ENCODE measurements around the gene DSG4. TPM values are rescaled to one million over a fixed set of nuclear protein-coding genes. Genes with fewer than 3 reads are reported as not detected.

The DSG4 gene
- total RNA-seq, 2 donors from 2014 or later = not detected

- TF ChIP-seq CTCF (IDR thresholded peaks at IDR 0.05) = no peak
- no peaks in the 10 kb centered on the region for H3K4me1 ChIP-seq
Observed at GRCh38 chr18:31356025-31356424, 20.6 kb upstream of the DSG4 start.

GRCh38 chr18:31364190-31364589, 12.4 kb upstream of the DSG4 start:
- no peak for DNase-seq (ENCODE audit: low spot score)
- no peak overlapping the region for H3K27ac ChIP-seq
- no peaks in the 10 kb centered on the region for H3K9me3 ChIP-seq
- H3K4me3 ChIP-seq = no peak overlapping the region
- H3K36me3 ChIP-seq = no peaks in the 10 kb centered on the region
- no peaks in the 10 kb centered on the region for H3K4me1 ChIP-seq
- no peak for TF ChIP-seq CTCF (IDR thresholded peaks at IDR 0.05)
- H3K27me3 ChIP-seq = no peaks in the 10 kb centered on the region

More at GRCh38 chr18:31356025-31356424, 20.6 kb upstream of the DSG4 start:
- Histone ChIP-seq H3K36me3 (no peaks in the 10 kb centered on the region), H3K27me3 (no peaks in the 10 kb centered on the region), H3K9me3 (no peaks in the 10 kb centered on the region), H3K4me3 (no peak overlapping the region), H3K27ac (no peak overlapping the region)
- DNase-seq (ENCODE audit: low spot score) = no peak

GRCh38 chr18:31369478-31369877, 7.1 kb upstream of the DSG4 start:
- Histone ChIP-seq H3K36me3 (no peaks in the 10 kb centered on the region), H3K4me3 (no peak overlapping the region), H3K9me3 (no peaks in the 10 kb centered on the region), H3K27me3 (no peaks in the 10 kb centered on the region), H3K4me1 (no peaks in the 10 kb centered on the region), H3K27ac (no peak overlapping the region)
- TF ChIP-seq CTCF (IDR thresholded peaks at IDR 0.05) = no peak
- no peak for DNase-seq (ENCODE audit: low spot score)

GRCh38 chr18:31371989-31372388, 4.6 kb upstream of the DSG4 start:
- Histone ChIP-seq H3K4me3 (no peak overlapping the region), H3K9me3 (no peaks in the 10 kb centered on the region), H3K36me3 (no peaks in the 10 kb centered on the region), H3K27me3 (no peaks in the 10 kb centered on the region), H3K27ac (no peak overlapping the region), H3K4me1 (no peaks in the 10 kb centered on the region)
- DNase-seq (ENCODE audit: low spot score) = no peak
- no peak for TF ChIP-seq CTCF (IDR thresholded peaks at IDR 0.05)

- no peaks in the 10 kb centered on the region for H3K36me3 ChIP-seq
- H3K27ac ChIP-seq = no peak overlapping the region
- TF ChIP-seq CTCF (IDR thresholded peaks at IDR 0.05) = no peak
- DNase-seq (ENCODE audit: low spot score) = no peak
- no peaks in the 10 kb centered on the region for H3K4me1 ChIP-seq
- no peak overlapping the region for H3K4me3 ChIP-seq
- no peaks in the 10 kb centered on the region for H3K27me3 ChIP-seq
- H3K9me3 ChIP-seq = no peaks in the 10 kb centered on the region
Observed at GRCh38 chr18:31373641-31374040, 2.9 kb upstream of the DSG4 start.

- Histone ChIP-seq H3K9me3 (no peaks in the 10 kb centered on the region), H3K27me3 (no peaks in the 10 kb centered on the region), H3K4me1 (no peaks in the 10 kb centered on the region), H3K4me3 (no peak overlapping the region), H3K27ac (no peak overlapping the region), H3K36me3 (no peaks in the 10 kb centered on the region)
- DNase-seq (ENCODE audit: low spot score) = no peak
- no peak for TF ChIP-seq CTCF (IDR thresholded peaks at IDR 0.05)
Observed at GRCh38 chr18:31380912-31381311, 4.3 kb downstream of the DSG4 start.
